Measurements from ENCODE around the gene ITPR2. TPM values are rescaled to one million over a fixed set of nuclear protein-coding genes. Genes with fewer than 3 reads are reported as not detected.

ITPR2 gene
- polyA plus RNA-seq, 1 experiment: 3.4 TPM

GRCh38 chr12:26295001-26295400, 538.0 kb downstream of the ITPR2 start:
- CTCF ChIA-PET: no interaction called here
- POLR2A ChIA-PET: no interaction called here
- no peak for DNase-seq (ENCODE audit: low read depth, low spot score)
- Histone ChIP-seq H3K9me3 (ENCODE audit: control insufficient read depth, insufficient read depth, low read length) (no peaks in the 10 kb centered on the region), H3K27ac (ENCODE audit: low read depth, low read length) (no peak overlapping the region), H3K27me3 (ENCODE audit: control insufficient read depth, insufficient read depth, low read length) (no peaks in the 10 kb centered on the region), H3K4me3 (ENCODE audit: low read depth, low read length) (no peak overlapping the region)
- TF ChIP-seq CTCF (IDR thresholded peaks at IDR 0.05; ENCODE audit: low read depth, low read length): no peak

DNA sequence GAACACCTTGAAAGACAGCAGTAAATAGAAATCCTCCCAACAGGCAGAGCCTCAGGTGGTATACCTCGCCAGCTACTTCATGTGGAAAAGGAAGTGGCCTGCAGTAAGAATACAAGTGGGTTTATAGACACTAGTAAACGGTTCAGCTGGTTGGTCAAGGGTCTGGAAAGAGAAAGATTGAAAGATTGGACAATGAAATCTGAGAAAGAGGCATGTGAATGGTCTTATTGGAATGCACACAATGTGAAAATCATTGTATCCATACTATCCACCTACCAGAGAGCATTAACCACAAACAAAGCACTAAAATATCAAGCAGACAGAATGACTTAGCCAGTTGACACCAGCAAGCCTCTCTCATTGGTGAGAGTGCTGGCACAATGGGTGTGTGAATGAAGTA, 539.4 kb downstream of the ITPR2 start:
- no peaks in the 10 kb centered on the region for H3K9me3 ChIP-seq (ENCODE audit: control insufficient read depth, insufficient read depth, low read length)
- POLR2A ChIA-PET: no interaction called here
- no peak for TF ChIP-seq CTCF (IDR thresholded peaks at IDR 0.05; ENCODE audit: low read depth, low read length)
- H3K27ac ChIP-seq (ENCODE audit: low read depth, low read length): no peak overlapping the region
- no peaks in the 10 kb centered on the region for H3K27me3 ChIP-seq (ENCODE audit: control insufficient read depth, insufficient read depth, low read length)
- H3K4me3 ChIP-seq (ENCODE audit: low read depth, low read length): no peak overlapping the region
- CTCF ChIA-PET: no interaction called here
- no peak for DNase-seq (ENCODE audit: low read depth, low spot score)

DNA sequence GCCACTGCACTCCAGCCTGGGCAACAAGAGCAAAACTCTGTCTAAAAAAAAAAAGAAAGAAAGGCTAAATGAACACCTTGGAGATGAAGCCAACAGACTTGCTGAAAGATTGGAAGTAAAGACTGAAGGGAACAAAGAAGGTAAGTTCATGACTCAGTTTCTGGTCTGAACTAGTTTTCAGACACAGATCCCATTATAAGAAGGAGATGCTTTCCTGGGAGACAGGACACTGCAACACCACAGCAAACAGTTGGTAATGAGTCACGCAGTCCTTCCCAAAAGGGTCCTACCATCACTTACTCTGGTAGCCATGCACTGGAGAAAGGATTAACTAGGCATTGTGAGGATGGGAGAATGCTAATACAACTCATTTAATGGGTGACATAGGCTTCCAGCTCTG, 540.4 kb downstream of the ITPR2 start:
- Histone ChIP-seq H3K27me3 (ENCODE audit: control insufficient read depth, insufficient read depth, low read length) (no peaks in the 10 kb centered on the region), H3K4me3 (ENCODE audit: low read depth, low read length) (no peak overlapping the region), H3K9me3 (ENCODE audit: control insufficient read depth, insufficient read depth, low read length) (no peaks in the 10 kb centered on the region), H3K27ac (ENCODE audit: low read depth, low read length) (no peak overlapping the region)
- TF ChIP-seq CTCF (IDR thresholded peaks at IDR 0.05; ENCODE audit: low read depth, low read length): no peak
- ChIA-PET CTCF (no interaction called here), POLR2A (no interaction called here)
- no peak for DNase-seq (ENCODE audit: low read depth, low spot score)

GRCh38 chr12:26290565-26290964, 542.4 kb downstream of the ITPR2 start:
- POLR2A ChIA-PET: no interaction called here
- no peaks in the 10 kb centered on the region; the same call in 1 of the 2 replicates for H3K9me3 ChIP-seq (ENCODE audit: control insufficient read depth, insufficient read depth, low read length)
- no peaks in the 10 kb centered on the region for H3K27me3 ChIP-seq (ENCODE audit: control insufficient read depth, insufficient read depth, low read length)
- DNase-seq (ENCODE audit: low read depth, low spot score): no peak
- no peak overlapping the region for H3K4me3 ChIP-seq (ENCODE audit: low read depth, low read length)
- no peak overlapping the region for H3K27ac ChIP-seq (ENCODE audit: low read depth, low read length)
- no peak for TF ChIP-seq CTCF (IDR thresholded peaks at IDR 0.05; ENCODE audit: low read depth, low read length)
- CTCF ChIA-PET: no interaction called here

- DNase-seq (ENCODE audit: low read depth, low spot score): no peak
- Histone ChIP-seq H3K4me3 (ENCODE audit: low read depth, low read length) (no peak overlapping the region), H3K27ac (ENCODE audit: low read depth, low read length) (no peak overlapping the region), H3K9me3 (ENCODE audit: control insufficient read depth, insufficient read depth, low read length) (no peaks in the 10 kb centered on the region; the same call in 1 of the 2 replicates), H3K27me3 (ENCODE audit: control insufficient read depth, insufficient read depth, low read length) (no peaks in the 10 kb centered on the region)
- ChIA-PET POLR2A (no interaction called here), CTCF (no interaction called here)
- no peak for TF ChIP-seq CTCF (IDR thresholded peaks at IDR 0.05; ENCODE audit: low read depth, low read length)
Measured at GRCh38 chr12:26287671-26288381, 545.2 kb downstream of the ITPR2 start.

Small RNA genes lying within 50 kb of the gene (small RNA-seq; reads per million reads assigned to genes)
- gene RNA5SP354 (ENCODE audit: insufficient read length, low read depth): not detected

Other genes starting within 250 kb of the ITPR2 start
- gene INTS13, start 104.8 kb upstream of the ITPR2 start, polyA plus RNA-seq (2011; rRNA removed): 21.3 and 38.3 TPM in 2 replicates
- 34.3 and 46.2 TPM in 2 replicates for gene FGFR1OP2, start 105.3 kb upstream of the ITPR2 start, polyA plus RNA-seq (2011; rRNA removed)
- 116 and 120 TPM in 2 replicates for gene TM7SF3, start 181.2 kb upstream of the ITPR2 start, polyA plus RNA-seq (2011; rRNA removed)
- 39.4 and 47.7 TPM in 2 replicates for gene MED21, start 189.4 kb upstream of the ITPR2 start, polyA plus RNA-seq (2011; rRNA removed)
- not detected in 2 replicates for gene C12orf71, start 249.4 kb upstream of the ITPR2 start, polyA plus RNA-seq (2011; rRNA removed)